Kidney (tissue), 14 donors: ENCODE data around the gene NRSN2. TPM values are rescaled to one million over a fixed set of nuclear protein-coding genes. Genes with fewer than 3 reads are reported as not detected.

Source experiments
- DNase-seq, 5 donors: peaks; one replicate each; pipeline ENCODE4 v3.0.0-alpha.2; 2013 to 2020
- FAIRE-seq: peaks from 2 replicates; lab custom pipeline; 2012; peaks lifted over from hg19 to GRCh38; lab: Jason Lieb, UNC
- H3K27ac ChIP-seq, 2 donors: one replicate each; pipeline ENCODE4 v1.7.0; 2013; ENCODE audit warnings: low read depth in 2 of 2, low read length in 2 of 2, inconsistent platforms in 1 of 2
- H3K27me3 ChIP-seq: one replicate; pipeline ENCODE4 v1.7.1; 2013; ENCODE audit warnings: low read length, inconsistent platforms; ENCODE audit not compliant: control insufficient read depth, insufficient read depth
- H3K36me3 ChIP-seq, 3 donors: one replicate each; pipeline versions ENCODE4 v1.7.0 to v1.7.1; 2013; ENCODE audit warnings: low read length in 3 of 3, control low read depth in 1 of 3, inconsistent platforms in 1 of 3; ENCODE audit not compliant: insufficient read depth in 3 of 3, control insufficient read depth in 2 of 3
- H3K4me1 ChIP-seq, 3 donors: one replicate each; pipeline versions ENCODE4 v1.7.0 to v1.7.1; 2013; ENCODE audit warnings: low read length in 3 of 3, inconsistent platforms in 1 of 3, low read depth in 1 of 3; ENCODE audit not compliant: control insufficient read depth in 2 of 3, insufficient read depth in 2 of 3
- H3K4me3 ChIP-seq, 3 donors: one replicate each; pipeline versions ENCODE4 v1.7.0 to v1.8.1; 2013; ENCODE audit warnings: low read length in 3 of 3, control low read depth in 1 of 3, inconsistent platforms in 1 of 3
- H3K9ac ChIP-seq, 3 donors: one replicate each; pipeline versions ENCODE4 v1.7.0 to v1.7.1; 2013; ENCODE audit warnings: low read length in 3 of 3, control low read depth in 1 of 3, inconsistent platforms in 1 of 3
- H3K9me3 ChIP-seq, 3 donors: one replicate each; pipeline versions ENCODE4 v1.7.0 to v1.7.1; 2013; ENCODE audit warnings: low read length in 3 of 3, control low read depth in 1 of 3, inconsistent platforms in 1 of 3; ENCODE audit not compliant: control insufficient read depth in 2 of 3, insufficient read depth in 1 of 3
- CTCF ChIP-seq: IDR thresholded peaks from 3 replicates; pipeline ENCODE4 v1.5.1; 2012; ENCODE audit warnings: mild to moderate bottlenecking, moderate library complexity, borderline replicate concordance; ENCODE audit not compliant: insufficient read depth; ENCODE audit errors: extremely low read depth
- intact Hi-C: fragments of 100-400 bp; cut with DNase I; formaldehyde crosslinking; loops from one replicate; pipeline ENCODE4 v1.11.1; 2022
- polyA plus RNA-seq: library from polyadenylated mRNA; stranded (reverse); fragments of 350-450 nt; fragmentation: Illumina TruSeq; extraction: RNeasy Lipid Tissue Mini Kit (QIAGEN cat#74804); gene quantifications from one replicate; pipeline ENCODE4 v1.2.3, GENCODE V29; 2014; ENCODE audit warnings: low read depth, low replicate concordance; ENCODE audit not compliant: insufficient read depth
- total RNA-seq: library from RNA; stranded (reverse); fragmentation: NEBNext Ultra II Directional; extraction: Animal tissue kit (Norgen Biotek cat#: 25700); gene quantifications from one replicate; pipeline ENCODE4 v1.2.1, GENCODE V29; 2021
- donor health status: control.
- donor health status: control.
- donor health status: control.
- donor health status: control.
- donor health status: control.
- donor health status: DM: yes; HTN: yes; CAD: no.
- donor health status: Normal renal cell carcinoma (clear cell type).

The NRSN2 gene
- total and polyA plus RNA-seq, 2 donors from 2014 or later: 48.1 to 50.0 TPM

- H3K36me3 ChIP-seq: peaks cover 0 to 2% (median 0%) of the 10 kb centered on the region in 3 donors
- intact Hi-C loops: no loop called here
- FAIRE-seq (no peak), DNase-seq (no peak)
- H3K27ac ChIP-seq: no peak overlapping the region
- no peak overlapping the region for H3K9ac ChIP-seq
- no peak overlapping the region for H3K4me3 ChIP-seq
- TF ChIP-seq CTCF: no peak
- peaks cover 3 to 10% (median 8%) of the 10 kb centered on the region in 3 donors for H3K4me1 ChIP-seq
- H3K9me3 ChIP-seq: no peaks in the 10 kb centered on the region
- H3K27me3 ChIP-seq: no peaks in the 10 kb centered on the region
Observed at GRCh38 chr20:312067-312466, 34.8 kb upstream of the NRSN2 start.

- no peak overlapping the region for H3K27ac ChIP-seq
- no peak overlapping the region for H3K4me3 ChIP-seq
- DNase-seq (no peak), FAIRE-seq (no peak)
- no peak for TF ChIP-seq CTCF
- intact Hi-C loops: no loop called here
- H3K9ac ChIP-seq: no peak overlapping the region
- no peaks in the 10 kb centered on the region for H3K27me3 ChIP-seq
- H3K4me1 ChIP-seq: peaks cover 3 to 10% (median 8%) of the 10 kb centered on the region in 3 donors
- H3K9me3 ChIP-seq: no peaks in the 10 kb centered on the region
- H3K36me3 ChIP-seq: peaks cover 0 to 2% (median 0%) of the 10 kb centered on the region in 3 donors
Observed at GRCh38 chr20:312866-313265, 34.0 kb upstream of the NRSN2 start.

- TF ChIP-seq CTCF: no peak
- no peak overlapping the region for H3K9ac ChIP-seq
- peaks cover 3 to 8% (median 7%) of the 10 kb centered on the region in 3 donors for H3K4me1 ChIP-seq
- FAIRE-seq (no peak), DNase-seq (no peak)
- peaks cover 0 to 2% (median 0%) of the 10 kb centered on the region in 3 donors for H3K36me3 ChIP-seq
- H3K27me3 ChIP-seq: no peaks in the 10 kb centered on the region
- no peak overlapping the region for H3K27ac ChIP-seq
- no peaks in the 10 kb centered on the region for H3K9me3 ChIP-seq
- H3K4me3 ChIP-seq: no peak overlapping the region
- intact Hi-C loops: no loop called here
Observed at GRCh38 chr20:313402-313801, 33.5 kb upstream of the NRSN2 start.

GRCh38 chr20:313948-314347 lies 33.0 kb upstream of the NRSN2 start:
- DNase-seq: no peak
- no peak overlapping the region for H3K9ac ChIP-seq
- H3K27me3 ChIP-seq: no peaks in the 10 kb centered on the region
- no peak for FAIRE-seq
- no peak for TF ChIP-seq CTCF
- no peaks in the 10 kb centered on the region for H3K9me3 ChIP-seq
- H3K4me1 ChIP-seq: peaks cover 3 to 7% (median 7%) of the 10 kb centered on the region in 3 donors
- no peak overlapping the region for H3K4me3 ChIP-seq
- intact Hi-C loops: no loop called here
- no peak overlapping the region for H3K27ac ChIP-seq
- peaks cover 0 to 2% (median 0%) of the 10 kb centered on the region in 3 donors for H3K36me3 ChIP-seq
